Skeletal muscle tissue (tissue), 4 donors: ENCODE results near the gene TMEM120A. TPM values are rescaled to one million over a fixed set of nuclear protein-coding genes. Genes with fewer than 3 reads are reported as not detected.
"Not testable (repeated sequence)": the region's sequence is repeated elsewhere in the genome, so short reads cannot be mapped to it uniquely, and the experiment has no call there.

Source experiments
- H3K27ac ChIP-seq: one replicate; pipeline ENCODE4 v1.7.0; 2013; ENCODE audit warnings: mild to moderate bottlenecking, low read depth, low read length, inconsistent platforms
- H3K27me3 ChIP-seq, 3 donors: one replicate each; pipeline ENCODE4 v1.7.0; 2013; ENCODE audit warnings: low read length in 3 of 3; ENCODE audit not compliant: control insufficient read depth in 3 of 3, insufficient read depth in 3 of 3
- H3K36me3 ChIP-seq, 3 donors: one replicate each; pipeline ENCODE4 v1.7.0; 2013; ENCODE audit warnings: low read length in 3 of 3; ENCODE audit not compliant: control insufficient read depth in 3 of 3, insufficient read depth in 3 of 3
- H3K4me1 ChIP-seq, 3 donors: one replicate each; pipeline ENCODE4 v1.7.0; 2013; ENCODE audit warnings: low read length in 3 of 3, mild to moderate bottlenecking in 3 of 3; ENCODE audit not compliant: control insufficient read depth in 3 of 3, insufficient read depth in 3 of 3
- H3K4me3 ChIP-seq, 3 donors: one replicate each; pipeline ENCODE4 v1.7.0; 2013; ENCODE audit warnings: low read length in 3 of 3
- H3K9ac ChIP-seq, 3 donors: one replicate each; pipeline ENCODE4 v1.7.0; 2013; ENCODE audit warnings: low read length in 3 of 3, mild to moderate bottlenecking in 3 of 3, moderate library complexity in 2 of 3, low read depth in 1 of 3
- H3K9me3 ChIP-seq, 3 donors: one replicate each; pipeline ENCODE4 v1.7.0; 2013; ENCODE audit warnings: low read length in 3 of 3; ENCODE audit not compliant: control insufficient read depth in 3 of 3
- total RNA-seq: library from RNA; depleted of rRNA; stranded (reverse); fragments of >200 nt; gene quantifications from one replicate; pipeline ENCODE4 v1.2.3, GENCODE V29; 2014
- donor health status: Osteomylitis.

The TMEM120A gene
- total RNA-seq, 1 donor from 2014 or later: 35.5 TPM

- Histone ChIP-seq H3K36me3 (peaks cover 2 to 9% (median 5%) of the 10 kb centered on the region in 3 donors), H3K27me3 (no peaks in the 10 kb centered on the region), H3K4me3 (no peak overlapping the region), H3K9me3 (no peaks in the 10 kb centered on the region), H3K27ac (no peak overlapping the region), H3K4me1 (peaks cover 0 to 7% (median 2%) of the 10 kb centered on the region in 3 donors), H3K9ac (no peak overlapping the region)
Observed at GRCh38 chr7:76016191-76016947, 22.0 kb upstream of the TMEM120A start.

- Histone ChIP-seq H3K27me3 (no peaks in the 10 kb centered on the region), H3K4me1 (peaks cover 4 to 11% (median 10%) of the 10 kb centered on the region in 3 donors), H3K36me3 (peaks cover 0 to 6% (median 0%) of the 10 kb centered on the region in 3 donors), H3K9me3 (no peaks in the 10 kb centered on the region), H3K27ac (peak overlapping the region; percentile 55), H3K4me3 (peak overlapping the region in 1 of 3 donors; percentile 22), H3K9ac (no peak overlapping the region)
Observed at GRCh38 chr7:76011442-76011861, 17.1 kb upstream of the TMEM120A start.

DNA sequence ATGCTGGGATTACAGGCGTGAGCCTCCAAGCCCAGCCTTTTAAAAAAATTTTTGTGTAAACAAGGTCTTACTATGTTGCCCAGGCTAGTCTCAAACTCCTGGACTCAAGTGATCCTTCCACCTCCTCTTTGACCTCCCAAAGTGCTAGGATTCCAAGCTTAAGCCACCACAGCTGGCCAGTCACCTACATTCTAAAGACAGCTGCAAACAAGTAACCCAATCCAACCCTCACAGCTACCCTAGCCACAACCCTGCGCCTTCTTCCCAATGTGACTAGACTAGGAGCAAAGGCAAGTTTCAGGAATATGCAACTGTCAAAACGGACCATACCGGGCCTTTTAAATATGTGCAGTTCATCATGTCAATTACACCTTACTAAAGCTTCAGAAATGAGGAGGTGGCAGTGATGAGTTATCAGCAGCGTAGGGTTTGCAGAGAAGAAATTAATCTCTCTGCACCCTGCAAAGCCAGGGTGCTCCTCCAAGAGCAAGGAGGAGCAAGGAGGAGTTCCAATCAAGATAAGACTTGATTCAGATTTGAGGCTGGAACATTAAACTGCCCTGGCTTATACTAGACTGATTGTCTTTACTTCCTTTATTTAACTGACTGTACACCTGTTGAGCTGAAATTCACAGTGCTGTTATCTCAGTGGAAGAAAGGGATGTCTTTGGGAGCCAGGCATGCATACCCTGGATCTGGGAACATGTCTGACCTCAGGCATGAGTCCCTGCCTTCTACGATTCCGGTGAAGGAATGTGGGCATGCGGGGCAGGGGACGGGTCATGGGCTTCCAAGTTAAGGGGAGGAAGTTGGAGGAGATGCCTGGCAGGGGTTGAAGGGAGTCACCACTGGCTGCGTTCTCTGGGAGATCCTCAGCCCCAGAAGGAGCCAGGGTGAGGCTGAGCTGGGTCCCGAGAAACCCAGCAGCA lies 15.5 kb upstream of the TMEM120A start:
- Histone ChIP-seq H3K9ac (no peak overlapping the region), H3K9me3 (no peaks in the 10 kb centered on the region), H3K27ac (no peak overlapping the region), H3K36me3 (peaks cover 4 to 11% (median 5%) of the 10 kb centered on the region in 3 donors), H3K4me3 (no peak overlapping the region), H3K4me1 (peaks cover 4 to 11% (median 10%) of the 10 kb centered on the region in 3 donors), H3K27me3 (no peaks in the 10 kb centered on the region)

DNA sequence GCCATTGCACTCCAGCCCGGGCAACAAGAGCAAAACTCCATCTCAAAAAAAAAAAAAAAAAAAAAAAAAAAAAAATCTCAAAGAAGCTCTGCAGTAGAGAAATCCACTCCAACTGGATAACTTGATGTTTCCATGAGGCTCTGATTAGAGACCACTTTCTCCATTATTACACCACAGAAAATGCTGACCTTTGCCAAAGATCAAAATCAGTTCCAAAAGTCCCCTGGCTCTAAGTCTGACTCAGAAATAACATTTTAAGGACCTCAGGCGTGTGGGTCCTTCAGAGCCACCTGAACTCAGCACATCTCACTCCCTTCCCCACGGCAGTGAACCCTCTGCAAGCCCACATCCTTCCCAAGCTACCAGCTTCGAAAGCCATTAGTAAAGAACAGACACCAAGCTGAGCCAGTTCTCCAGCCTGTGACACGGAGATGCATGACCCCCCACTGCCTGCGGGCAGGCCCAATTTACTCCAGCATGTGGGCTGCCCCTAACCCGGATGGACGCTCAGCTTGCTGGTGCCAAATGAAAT lies 13.8 kb upstream of the TMEM120A start:
- H3K4me3 ChIP-seq: no peak overlapping the region
- H3K9ac ChIP-seq: no peak overlapping the region
- H3K4me1 ChIP-seq: peaks cover 4 to 11% (median 10%) of the 10 kb centered on the region in 3 donors
- peaks cover 9 to 15% (median 12%) of the 10 kb centered on the region in 3 donors for H3K36me3 ChIP-seq
- no peaks in the 10 kb centered on the region for H3K27me3 ChIP-seq
- no peak overlapping the region for H3K27ac ChIP-seq
- H3K9me3 ChIP-seq: no peaks in the 10 kb centered on the region

DNA sequence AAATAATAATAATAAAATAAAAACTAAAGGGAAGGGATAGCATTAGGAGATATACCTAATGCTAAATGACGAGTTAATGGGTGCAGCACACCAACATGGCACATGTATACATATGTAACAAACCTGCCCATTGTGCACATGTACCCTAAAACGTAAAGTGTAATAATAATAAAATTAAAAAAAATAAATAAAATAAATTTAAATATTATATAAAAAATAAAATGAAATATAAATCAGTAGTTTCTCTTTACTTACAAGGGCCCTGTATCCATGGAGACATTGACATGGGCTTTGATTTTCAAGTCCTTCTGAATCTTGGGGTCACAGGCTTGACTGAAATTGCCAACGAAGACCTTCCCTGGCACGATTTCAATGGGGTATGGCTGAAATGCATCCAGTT lies 10.6 kb upstream of the TMEM120A start:
- H3K4me1 ChIP-seq, H3K27ac ChIP-seq, H3K4me3 ChIP-seq, H3K9ac ChIP-seq, H3K9me3 ChIP-seq, H3K27me3 ChIP-seq: not testable (repeated sequence)
- peaks cover 20 to 30% (median 27%) of the 10 kb centered on the region in 3 donors for H3K36me3 ChIP-seq

- Histone ChIP-seq H3K4me3 (no peak overlapping the region), H3K9me3 (no peaks in the 10 kb centered on the region), H3K27me3 (no peaks in the 10 kb centered on the region), H3K9ac (no peak overlapping the region), H3K4me1 (no peaks in the 10 kb centered on the region), H3K36me3 (peaks cover 20 to 30% (median 27%) of the 10 kb centered on the region in 3 donors), H3K27ac (no peak overlapping the region)
Observed at GRCh38 chr7:76003351-76003750, 9.0 kb upstream of the TMEM120A start.

DNA sequence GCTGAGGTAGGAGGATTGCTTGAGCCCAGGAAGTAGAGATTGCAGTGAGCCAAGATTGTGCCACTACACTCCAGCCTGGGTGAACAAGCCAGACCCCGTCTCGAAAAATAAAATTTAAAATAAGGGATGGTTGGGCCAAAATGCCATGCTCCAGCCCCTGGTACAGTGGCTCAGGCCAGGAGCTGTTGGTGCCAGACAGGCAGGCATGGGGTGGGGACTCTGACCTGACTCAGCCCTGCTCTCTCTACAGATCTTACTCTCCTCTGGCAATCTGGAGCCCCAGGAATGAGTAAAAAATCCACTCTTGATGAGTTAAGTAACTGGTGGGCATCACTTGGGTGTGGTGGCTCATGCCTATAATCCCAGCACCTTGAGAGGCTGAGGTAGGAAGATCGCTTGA lies 8.4 kb upstream of the TMEM120A start:
- Histone ChIP-seq H3K36me3 (peaks cover 20 to 30% (median 27%) of the 10 kb centered on the region in 3 donors), H3K4me1 (no peaks in the 10 kb centered on the region), H3K9ac (no peak overlapping the region)

DNA sequence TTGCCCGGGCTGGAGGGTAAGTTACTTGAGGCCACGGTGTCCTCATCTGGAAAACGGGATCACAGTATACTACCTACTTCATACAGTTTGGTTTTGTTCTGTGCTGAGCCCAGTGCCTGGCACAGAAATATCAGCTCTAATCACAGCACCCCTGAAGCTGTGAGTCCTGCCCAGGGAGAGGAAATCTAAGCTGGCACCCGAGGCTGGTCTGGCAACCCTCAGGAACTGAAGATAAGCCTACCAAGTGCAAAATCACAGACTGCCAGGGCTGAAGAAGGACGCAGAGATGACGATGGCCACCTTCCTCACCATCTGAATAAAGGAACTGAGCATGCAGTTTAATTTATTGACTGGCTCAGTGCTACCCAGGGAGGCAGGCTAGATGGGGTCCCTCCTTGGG lies 7.7 kb upstream of the TMEM120A start:
- no peaks in the 10 kb centered on the region for H3K27me3 ChIP-seq
- no peaks in the 10 kb centered on the region for H3K4me1 ChIP-seq
- peaks cover 20 to 30% (median 27%) of the 10 kb centered on the region in 3 donors for H3K36me3 ChIP-seq
- H3K4me3 ChIP-seq: no peak overlapping the region
- H3K9ac ChIP-seq: no peak overlapping the region
- no peaks in the 10 kb centered on the region for H3K9me3 ChIP-seq
- no peak overlapping the region for H3K27ac ChIP-seq

More for the DNA sequence above, 8.4 kb upstream of the TMEM120A start:
- no peak overlapping the region for H3K27ac ChIP-seq
- no peaks in the 10 kb centered on the region for H3K9me3 ChIP-seq
- H3K27me3 ChIP-seq: no peaks in the 10 kb centered on the region
- no peak overlapping the region for H3K4me3 ChIP-seq

- Histone ChIP-seq H3K4me3 (no peak overlapping the region), H3K9ac (no peak overlapping the region), H3K4me1 (no peaks in the 10 kb centered on the region), H3K36me3 (peaks cover 22 to 36% (median 32%) of the 10 kb centered on the region in 3 donors), H3K27ac (no peak overlapping the region), H3K27me3 (no peaks in the 10 kb centered on the region), H3K9me3 (no peaks in the 10 kb centered on the region)
Observed at GRCh38 chr7:76000566-76000965, 6.2 kb upstream of the TMEM120A start.
